ENCODE measurements around the gene ARVCF. TPM values are rescaled to one million over a fixed set of nuclear protein-coding genes. Genes with fewer than 3 reads are reported as not detected.
A peak's percentile ranks its signal among the peaks of the same experiment; 100 is the strongest.

Gene ARVCF
- total and polyA plus RNA-seq, 9 of the 15 experiments (the other 6 are each of a cell fraction or from before 2014, with no cell fraction given): 0.03 to 97.4 (median 15.6) TPM

- TF ChIP-seq ZBTB40 (IDR thresholded peaks at IDR 0.05) (no peak), ZBTB40 (CRISPR knock-in tag; IDR thresholded peaks at IDR 0.05) (peak; percentile 60), LCOR (CRISPR knock-in tag; IDR thresholded peaks at IDR 0.05) (no peak), POLR2G (IDR thresholded peaks at IDR 0.05; ENCODE audit: low read depth, low read length) (peak; percentile 36), CHD7 (IDR thresholded peaks at IDR 0.05; ENCODE audit: low read depth, low read length) (peak; percentile 43)
These were observed 83.0 kb downstream of the ARVCF start (continued) for GRCh38 chr22:19933341-19934241.

Measured in K562 (cell line).